Epithelial cell of prostate (primary cell): Measurements from ENCODE around the gene ANAPC15.
"Not testable (repeated sequence)": the region's sequence is repeated elsewhere in the genome, so short reads cannot be mapped to it uniquely, and the experiment has no call there.

Source experiments
- DNase-seq: peaks from one replicate; pipeline ENCODE4 v3.0.0-alpha.2; 2011; ENCODE audit warnings: low read depth, low spot score
- H3K27ac ChIP-seq: fragments of 450-650 bp; 2 replicates; pipeline ENCODE4 v1.5.1; 2017; ENCODE audit warnings: mild to moderate bottlenecking

Gene ANAPC15

GRCh38 chr11:72112143-72112977 is at the start of gene ANAPC15:
Gene ANAPC15, minus strand, starts transcription at chr11:72112695. Its CDS starts 1,419 bp downstream, at chr11:72111276.
- peak; percentile 98 for DNase-seq
- H3K27ac ChIP-seq: peak within 1 kb of the TSS; percentile 99

DNA sequence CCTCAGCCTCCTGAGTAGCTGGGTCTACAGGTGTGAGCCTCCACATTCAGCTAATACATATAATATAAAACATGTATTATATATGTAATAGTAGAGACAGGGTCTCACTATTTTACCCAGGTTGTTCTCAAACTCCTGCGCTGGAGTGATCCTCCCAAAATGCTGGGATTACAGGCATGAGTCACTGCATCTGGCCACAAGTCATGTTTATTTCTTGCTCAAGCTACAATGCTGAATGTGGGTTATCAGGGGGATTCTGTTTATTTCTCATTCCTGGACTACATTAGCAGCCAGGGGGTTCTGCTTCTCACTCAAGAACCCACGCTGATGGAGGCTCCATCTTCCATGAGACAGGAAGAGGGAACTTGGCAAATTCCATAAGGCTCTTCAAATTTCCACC is 47.8 kb upstream of the ANAPC15 start:
- no peak for DNase-seq
- no peak overlapping the region for H3K27ac ChIP-seq

DNA sequence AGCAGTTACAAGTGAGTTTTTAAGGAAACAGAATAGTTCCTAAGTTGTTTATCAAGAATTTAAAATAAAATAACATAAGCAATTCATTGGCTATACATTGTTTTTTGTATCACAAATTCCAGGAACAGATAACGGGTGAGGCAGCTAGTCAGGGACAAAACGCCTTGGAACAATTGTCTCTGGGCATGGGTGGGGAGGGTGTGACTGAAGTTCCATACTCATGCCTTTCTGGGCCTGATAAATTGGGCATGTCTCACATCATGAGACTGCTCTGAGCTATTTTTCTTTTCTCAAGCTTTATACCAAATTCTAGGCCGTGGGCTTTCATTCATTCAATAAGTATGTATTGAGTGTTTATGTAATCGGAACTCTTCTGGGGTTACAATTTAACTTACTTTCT is 44.6 kb upstream of the ANAPC15 start:
- H3K27ac ChIP-seq: no peak overlapping the region
- DNase-seq: no peak

GRCh38 chr11:72155751-72156150 is 43.3 kb upstream of the ANAPC15 start:
- no peak overlapping the region for H3K27ac ChIP-seq

GRCh38 chr11:72154816-72155215 is 42.3 kb upstream of the ANAPC15 start:
- no peak overlapping the region for H3K27ac ChIP-seq
- no peak for DNase-seq

More at GRCh38 chr11:72155751-72156150, 43.3 kb upstream of the ANAPC15 start:
- no peak for DNase-seq

- DNase-seq, H3K27ac ChIP-seq: not testable (repeated sequence)
Measured at GRCh38 chr11:72153874-72154273, 41.4 kb upstream of the ANAPC15 start.

DNA sequence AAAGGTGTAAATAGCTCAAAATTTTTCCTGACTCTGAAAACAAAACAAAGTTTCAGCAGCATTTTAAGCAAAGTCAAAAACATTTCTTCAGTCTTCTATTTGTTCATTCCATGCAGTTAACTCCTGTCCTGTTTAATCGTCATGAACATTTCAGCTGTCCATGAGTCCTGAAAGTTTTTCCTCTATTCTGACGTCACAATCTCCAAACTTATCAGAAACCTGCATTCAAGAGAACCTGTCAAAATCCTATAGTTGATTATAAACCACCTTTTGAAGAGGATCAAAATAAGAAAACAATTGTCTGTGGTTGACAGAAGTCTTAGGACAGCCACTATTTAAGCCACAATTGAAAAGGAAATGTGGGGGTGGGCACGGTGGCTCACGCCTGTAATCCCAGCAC is 38.4 kb upstream of the ANAPC15 start:
- H3K27ac ChIP-seq: peak overlapping the region; percentile 54

DNA sequence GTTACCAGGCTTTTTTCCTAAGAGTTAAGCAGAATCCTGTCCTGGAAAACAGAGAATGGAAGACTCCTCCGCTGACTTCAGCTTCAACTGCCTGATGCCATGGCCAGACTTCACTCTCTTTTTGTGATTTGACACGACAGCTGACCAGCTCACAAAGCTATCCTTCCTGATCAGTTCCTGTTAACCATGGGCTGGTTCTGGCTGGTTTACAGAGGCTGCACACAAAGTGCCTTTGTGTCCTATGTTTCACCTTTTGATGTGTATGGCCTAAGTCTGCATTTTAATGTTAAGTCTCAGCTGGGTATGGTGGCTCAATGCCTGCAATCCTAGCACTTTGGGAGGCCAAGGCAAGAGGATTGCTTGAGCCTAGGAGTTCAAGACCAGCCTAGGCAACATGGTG is 34.1 kb upstream of the ANAPC15 start:
- DNase-seq: no peak
- peak overlapping the region; percentile 98 for H3K27ac ChIP-seq

More for the DNA sequence above, 38.4 kb upstream of the ANAPC15 start:
- DNase-seq: no peak

GRCh38 chr11:72144807-72145565 is 32.5 kb upstream of the ANAPC15 start:
- H3K27ac ChIP-seq: peak overlapping the region; percentile 98
- DNase-seq: peak; percentile 56

GRCh38 chr11:72142543-72142942 is 30.0 kb upstream of the ANAPC15 start:
- H3K27ac ChIP-seq: peak overlapping the region; percentile 98
- DNase-seq: not testable (repeated sequence)

DNA sequence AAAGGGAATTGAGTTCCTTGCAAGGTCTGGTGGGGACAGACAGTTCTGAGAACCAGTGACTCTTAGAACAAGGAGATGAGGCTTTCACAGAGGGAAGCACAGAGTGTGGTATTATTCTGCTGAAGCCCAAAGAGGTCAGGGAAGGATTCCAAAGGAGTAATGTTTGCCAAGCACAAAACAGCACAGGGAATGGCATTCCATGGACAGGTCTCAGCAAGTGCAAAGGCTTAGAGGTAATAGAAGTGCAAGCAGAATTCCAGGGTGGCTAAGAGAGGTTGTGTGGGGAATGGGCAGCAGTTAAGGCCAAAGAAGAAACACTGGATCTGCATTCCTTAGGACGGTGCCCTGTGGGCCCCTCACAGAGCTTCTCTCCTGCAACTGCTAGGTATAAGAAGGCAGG is 29.6 kb upstream of the ANAPC15 start:
- peak; percentile 34 for DNase-seq
- H3K27ac ChIP-seq: peak overlapping the region; percentile 98

DNA sequence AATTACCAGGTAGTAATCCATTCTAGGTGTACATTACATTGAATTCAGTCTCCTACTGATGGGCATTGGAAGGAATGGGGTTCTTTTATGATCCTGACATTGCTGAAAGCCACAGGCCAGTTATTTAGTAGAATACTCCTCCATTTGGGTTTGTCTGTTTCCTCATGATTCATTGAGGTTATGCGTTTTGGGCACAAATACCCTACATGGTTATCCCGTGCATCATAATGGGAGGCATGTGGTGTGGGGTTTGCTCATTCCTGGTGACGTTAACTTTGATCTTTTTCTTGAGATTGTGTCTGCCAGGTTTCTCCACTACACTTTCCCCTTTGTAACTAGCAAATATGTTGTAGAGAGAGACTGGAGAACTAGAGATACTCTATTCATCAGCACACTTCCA is 28.6 kb upstream of the ANAPC15 start:
- DNase-seq: peak; percentile 65
- H3K27ac ChIP-seq: peak overlapping the region; percentile 98

- peak overlapping the region; percentile 98 for H3K27ac ChIP-seq
- no peak for DNase-seq
Measured at GRCh38 chr11:72140661-72141060, 28.2 kb upstream of the ANAPC15 start.

- H3K27ac ChIP-seq: peak overlapping the region; percentile 98
- DNase-seq: no peak
Measured at GRCh38 chr11:72139500-72139899, 27.0 kb upstream of the ANAPC15 start.

DNA sequence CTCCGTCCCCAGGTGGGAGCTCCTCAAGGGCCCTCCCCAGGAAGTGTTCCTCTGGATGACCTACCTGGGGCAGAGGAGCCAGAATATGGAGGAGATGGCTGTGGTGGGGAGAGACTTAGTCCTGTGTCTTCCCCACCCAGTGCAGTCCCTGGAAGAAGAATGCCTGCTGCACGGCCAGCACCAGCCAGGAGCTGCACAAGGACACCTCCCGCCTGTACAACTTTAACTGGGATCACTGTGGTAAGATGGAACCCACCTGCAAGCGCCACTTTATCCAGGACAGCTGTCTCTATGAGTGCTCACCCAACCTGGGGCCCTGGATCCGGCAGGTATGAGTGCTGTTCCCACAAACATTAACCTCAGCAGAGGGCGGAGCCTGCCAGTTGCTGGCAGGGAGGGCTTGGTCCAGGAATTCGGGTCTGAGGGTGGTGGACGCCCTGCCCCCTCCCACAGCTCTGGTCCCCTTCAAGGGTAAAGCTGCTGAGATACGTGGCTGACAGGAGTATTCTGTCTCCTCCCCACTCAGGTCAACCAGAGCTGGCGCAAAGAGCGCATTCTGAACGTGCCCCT is 26.4 kb upstream of the ANAPC15 start:
- DNase-seq: no peak
- peak overlapping the region; percentile 98 for H3K27ac ChIP-seq

GRCh38 chr11:72136684-72137262 is 24.3 kb upstream of the ANAPC15 start:
- peak overlapping the region; percentile 45 for H3K27ac ChIP-seq
- no peak for DNase-seq

DNA sequence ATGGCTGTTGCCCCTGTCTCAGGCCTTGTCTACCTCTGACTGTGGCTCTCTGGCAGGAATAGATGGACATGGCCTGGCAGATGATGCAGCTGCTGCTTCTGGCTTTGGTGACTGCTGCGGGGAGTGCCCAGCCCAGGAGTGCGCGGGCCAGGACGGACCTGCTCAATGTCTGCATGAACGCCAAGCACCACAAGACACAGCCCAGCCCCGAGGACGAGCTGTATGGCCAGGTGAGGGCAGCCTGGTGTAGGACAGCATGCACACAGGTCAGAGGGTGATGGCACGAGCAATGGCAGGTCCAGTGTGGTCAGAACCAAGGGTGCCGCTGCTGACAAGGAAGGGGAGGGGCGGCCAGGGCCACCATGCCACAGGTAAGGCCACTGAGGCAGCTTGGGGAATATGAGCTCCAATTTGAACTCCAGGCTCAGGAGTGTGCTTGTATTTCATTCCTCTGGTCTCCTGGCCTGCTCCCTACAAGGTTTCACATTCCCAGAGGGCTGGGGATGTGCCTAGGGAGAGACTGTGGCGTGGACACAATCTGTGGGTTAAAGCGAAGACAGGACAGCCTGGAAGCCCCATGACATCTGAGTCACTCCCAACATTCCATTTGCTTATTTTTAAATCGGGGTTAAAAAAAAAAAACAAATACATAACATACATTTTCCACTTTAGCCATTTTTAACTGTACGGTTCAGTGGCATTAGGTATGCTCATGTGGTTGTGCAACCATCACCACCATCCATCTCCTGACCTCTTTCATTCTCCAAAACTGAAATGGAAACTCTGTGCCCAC is 23.6 kb upstream of the ANAPC15 start:
- DNase-seq: no peak
- peak overlapping the region; percentile 45 for H3K27ac ChIP-seq

DNA sequence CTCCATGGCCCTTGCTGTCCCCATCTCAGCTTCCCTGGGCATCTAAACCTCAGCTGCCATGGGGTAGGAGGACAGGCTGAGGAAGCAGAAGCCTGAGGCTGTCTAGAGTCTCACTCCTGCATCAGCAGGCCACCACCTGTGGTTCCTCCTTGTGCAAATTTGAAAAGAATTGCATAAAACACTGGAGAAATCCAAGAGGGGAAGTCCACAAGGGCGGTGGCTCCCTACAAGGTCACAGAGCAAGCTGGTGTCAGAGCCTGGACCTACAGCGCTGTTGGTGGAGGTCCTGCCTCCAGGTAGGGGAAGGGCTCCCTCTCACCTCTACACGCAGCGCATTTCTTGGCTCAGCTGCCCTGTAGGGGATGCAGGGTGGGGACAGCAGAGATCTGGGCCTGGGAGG is 23.0 kb upstream of the ANAPC15 start, which contains the start of gene FOLR3:
FOLR3 (plus strand) TSS at position 253 of the 400 bp plus-strand sequence. CDS start 228 bp downstream, outside the sequence.
- DNase-seq: not testable (repeated sequence)
- peak within 1 kb of the TSS; percentile 45 for H3K27ac ChIP-seq

DNA sequence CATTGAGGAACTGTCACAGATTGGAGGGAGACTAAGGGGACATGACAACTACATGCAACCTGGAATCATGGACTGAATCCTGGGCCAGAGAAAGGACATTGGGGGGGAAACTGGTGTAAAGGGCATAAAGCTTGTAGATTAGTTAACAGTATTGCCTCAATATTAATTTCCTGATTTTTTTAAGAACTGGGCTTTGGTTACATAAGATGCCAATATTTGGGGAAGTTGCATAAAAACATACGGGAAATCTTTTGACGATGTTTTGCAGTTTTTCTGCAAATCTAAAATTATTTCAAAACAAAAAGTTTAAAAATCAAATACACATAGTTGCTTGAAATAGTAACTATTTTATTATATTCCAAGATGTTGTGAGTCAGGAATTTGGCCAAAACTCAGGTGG is 20.2 kb upstream of the ANAPC15 start:
- no peak overlapping the region for H3K27ac ChIP-seq

DNA sequence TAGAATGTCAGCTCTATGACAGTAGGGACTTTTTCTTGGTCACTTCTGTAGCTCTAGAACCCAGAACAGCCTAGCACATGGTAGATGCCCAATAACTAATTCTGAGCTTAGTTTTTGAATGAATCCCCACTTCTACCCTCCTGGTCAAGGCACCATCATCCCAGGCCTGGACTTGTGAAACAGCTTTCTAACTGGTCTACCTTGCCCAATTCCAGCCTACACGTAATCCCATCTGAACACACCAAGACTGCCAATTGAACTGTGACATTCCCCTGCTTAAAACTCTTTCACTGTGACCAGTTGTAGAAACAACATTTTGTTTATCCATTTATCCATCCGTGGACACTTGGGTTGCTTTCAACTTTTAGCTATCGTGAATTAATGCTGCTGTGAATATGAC is 16.9 kb upstream of the ANAPC15 start:
- no peak overlapping the region for H3K27ac ChIP-seq
- no peak for DNase-seq

More for the DNA sequence above, 20.2 kb upstream of the ANAPC15 start:
- no peak for DNase-seq
